Endothelial cell of umbilical vein (primary cell): Measurements from ENCODE around the gene SNED1. TPM values are rescaled to one million over a fixed set of nuclear protein-coding genes. Genes with fewer than 3 reads are reported as not detected.

ENCODE experiments used
- BruUV-seq: library from RNA; stranded (reverse); fragments of 400-500 nt; replicated peaks from 2 replicates; lab custom pipeline; 2021; lab: Mats Ljungman, UMichigan
- CTCF ChIA-PET: fragments of 300-600, 350-600 bp; sonication (Branson Sonifier 250); formaldehyde crosslinking; loops from one replicate; lab custom pipeline; 2021; ENCODE audit warnings: antibody characterized with exemption, inconsistent platforms; lab: Charles Lee
- POLR2A ChIA-PET: fragments of 300-600, 350-600 bp; sonication (Branson Sonifier 250); formaldehyde crosslinking; loops from one replicate; lab custom pipeline; 2021; ENCODE audit warnings: antibody characterized with exemption, inconsistent platforms; lab: Charles Lee
- DNase-seq: peaks from one replicate; pipeline ENCODE4 v3.0.0-alpha.2; 2011; ENCODE audit warnings: low read depth, low spot score
- FAIRE-seq: peaks from 2 replicates; lab custom pipeline; 2011; peaks lifted over from hg19 to GRCh38; lab: Jason Lieb, UNC
- H2AFZ ChIP-seq: 2 replicates; pipeline ENCODE4 v1.6.0; 2012; ENCODE audit warnings: low read depth, low read length, control low read depth, inconsistent platforms
- H3K27ac ChIP-seq: 2 replicates; pipeline ENCODE4 v1.5.1; 2011; ENCODE audit warnings: low read depth, mild to moderate bottlenecking, control low read depth, low read length, moderate library complexity; ENCODE audit not compliant: insufficient read depth
- H3K27me3 ChIP-seq, 2 experiments: 2 replicates each; pipeline versions ENCODE4 v1.6.0 to v1.6.1; 2011; ENCODE audit warnings: low read length in 2 of 2, mixed read lengths in 1 of 2; ENCODE audit not compliant: control insufficient read depth in 2 of 2, insufficient read depth in 2 of 2
- H3K36me3 ChIP-seq, 2 experiments: 2 replicates in 1 of 2; 3 replicates in 1 of 2; pipeline ENCODE4 v1.5.1; 2011; ENCODE audit warnings: low read length in 2 of 2, mild to moderate bottlenecking in 1 of 2, moderate library complexity in 1 of 2; ENCODE audit not compliant: control insufficient read depth in 2 of 2, insufficient read depth in 2 of 2; ENCODE audit errors: extremely low read depth in 1 of 2
- H3K4me1 ChIP-seq: 3 replicates; pipeline ENCODE4 v1.5.1; 2011; ENCODE audit warnings: mild to moderate bottlenecking, low read length; ENCODE audit not compliant: control insufficient read depth, insufficient read depth; ENCODE audit errors: extremely low read depth
- H3K4me2 ChIP-seq: 2 replicates; pipeline ENCODE4 v1.6.1; 2011; ENCODE audit warnings: low read length, control low read depth, mixed read lengths; ENCODE audit not compliant: insufficient read depth
- H3K4me3 ChIP-seq, 3 experiments: fragments of 200-600 bp in 1 of 3; sonication (generic), shearing (Covaris generic) in 1 of 3; replicated peaks in 1 of 3; 2 replicates each; pipeline ENCODE4 v1.5.1; 2011 to 2016; ENCODE audit warnings: control low read depth in 3 of 3, low read length in 3 of 3, mild to moderate bottlenecking in 2 of 3, inconsistent platforms in 1 of 3, low read depth in 1 of 3, moderate library complexity in 1 of 3; ENCODE audit not compliant: insufficient read depth in 1 of 3
- H3K79me2 ChIP-seq: 2 replicates; pipeline ENCODE4 v1.6.0; 2012; ENCODE audit warnings: low read length, inconsistent platforms; ENCODE audit not compliant: control insufficient read depth, insufficient read depth
- H3K9ac ChIP-seq: replicated peaks from 2 replicates; pipeline ENCODE3; 2011; ENCODE audit warnings: low read length, control low read depth; ENCODE audit not compliant: insufficient read depth; ENCODE audit errors: extremely low read depth
- H3K9me1 ChIP-seq: replicated peaks from 3 replicates; pipeline ENCODE4 v1.6.0; 2011; ENCODE audit warnings: mild to moderate bottlenecking, low read length; ENCODE audit not compliant: control insufficient read depth, insufficient read depth; ENCODE audit errors: extremely low read depth
- H3K9me3 ChIP-seq: replicated peaks from 2 replicates; pipeline ENCODE4 v1.5.1; 2012; ENCODE audit warnings: low read length, inconsistent platforms; ENCODE audit not compliant: control insufficient read depth, insufficient read depth
- H4K20me1 ChIP-seq: replicated peaks from 2 replicates; pipeline ENCODE3; 2011; ENCODE audit warnings: mild to moderate bottlenecking, low read length; ENCODE audit not compliant: control insufficient read depth, insufficient read depth; ENCODE audit errors: extremely low read depth
- CTCF ChIP-seq, 2 donors: IDR thresholded peaks; 1 replicate in 1 of 2; 2 replicates in 1 of 2; pipeline ENCODE4 v1.5.1; 2011; ENCODE audit warnings: low read length in 2 of 2, mild to moderate bottlenecking in 2 of 2, moderate library complexity in 2 of 2, control low read depth in 1 of 2, inconsistent platforms in 1 of 2, low read depth in 1 of 2; ENCODE audit not compliant: insufficient read depth in 1 of 2; ENCODE audit errors: extremely low read depth in 1 of 2
- EZH2 ChIP-seq: IDR thresholded peaks from 2 replicates; pipeline ENCODE4 v1.6.1; 2012; ENCODE audit warnings: borderline replicate concordance, low read depth, mild to moderate bottlenecking, moderate library complexity, low read length, inconsistent platforms; ENCODE audit not compliant: severe bottlenecking
- FOS ChIP-seq: IDR thresholded peaks from 2 replicates; pipeline ENCODE4 v1.6.1; 2011; ENCODE audit warnings: mild to moderate bottlenecking, low read length, moderate library complexity, borderline replicate concordance; ENCODE audit not compliant: insufficient read depth
- GATA2 ChIP-seq: IDR thresholded peaks from 2 replicates; pipeline ENCODE4 v1.7.0; 2011; ENCODE audit warnings: low read depth, mild to moderate bottlenecking, moderate library complexity, mixed read lengths, low read length; ENCODE audit not compliant: insufficient read length, insufficient read depth
- JUN ChIP-seq: IDR thresholded peaks from 2 replicates; pipeline ENCODE4 v1.6.1; 2011; ENCODE audit warnings: borderline replicate concordance, low read depth; ENCODE audit not compliant: insufficient read length, insufficient read depth
- MYC ChIP-seq: IDR thresholded peaks from one replicate; pipeline ENCODE4 v1.6.1; 2011; ENCODE audit warnings: mild to moderate bottlenecking, low read depth, low read length
- POLR2A ChIP-seq: IDR thresholded peaks from 2 replicates; pipeline ENCODE4 v1.6.1; 2012; ENCODE audit warnings: low read depth, mild to moderate bottlenecking, control low read depth, low read length
- POLR2AphosphoS5 ChIP-seq: IDR thresholded peaks from 2 replicates; pipeline ENCODE4 v1.6.1; 2012; ENCODE audit warnings: low read depth, mild to moderate bottlenecking, control low read depth, low read length, moderate library complexity; ENCODE audit not compliant: insufficient read depth
- dilution Hi-C: fragments of 300-500 bp; cut with MboI; formaldehyde crosslinking; loops from one replicate; pipeline ENCODE4 v1.15.0; 2019; ENCODE audit warnings: low sequenced_read_pairs; ENCODE audit not compliant: extremely low pct_ligation_motif_present
- intact Hi-C: fragments of 100-400 bp; cut with micrococcal nuclease; formaldehyde crosslinking; loops from one replicate; pipeline ENCODE4 v1.10.0; 2022
- polyA plus RNA-seq, 4 experiments: library from polyadenylated mRNA; depleted of rRNA in 3 of 4; stranded (reverse) in 3 of 4; unstranded in 1 of 4; fragments of >200 nt; gene quantifications; 2 replicates each; pipeline versions ENCODE4 v1.2.1 to v1.2.3, GENCODE V29; 2011 to 2012; ENCODE audit warnings: missing spikeins in 1 of 4
- total RNA-seq: library from RNA; stranded (reverse); gene quantifications from 2 replicates; pipeline ENCODE4 v1.2.3, GENCODE V29; 2021
- TF ChIP-seq, protein P1 (sequence below): IDR thresholded peaks from 2 replicates; pipeline ENCODE4 v1.6.1; 2011; ENCODE audit not compliant: insufficient read depth, insufficient read length

The SNED1 gene
- total and polyA plus RNA-seq, 2 donors (not counting 3 experiments of a cell fraction or from before 2014, with no cell fraction given), result 14.1 to 17.2 TPM

- no peak overlapping the region for H2AFZ ChIP-seq
- ChIA-PET POLR2A (no interaction called here), CTCF (interaction anchor here (1.5 to 3.1 kb wide), 2 partner anchors 9 to 86 kb away, joined by 8 to 15 read pairs; no protein-coding TSS in a partner anchor)
- DNase-seq (no peak), FAIRE-seq (no peak)
- BruUV-seq, result no TSS peak
- H3K27ac ChIP-seq, result no peak overlapping the region
- no peaks in the 10 kb centered on the region for H3K4me1 ChIP-seq
- intact Hi-C loops (no loop called here), dilution Hi-C loops (no loop called here)
- H3K9me3 ChIP-seq, result no peaks in the 10 kb centered on the region
- no peak overlapping the region for H3K4me2 ChIP-seq
- no peak overlapping the region for H3K9ac ChIP-seq
- H3K4me3 ChIP-seq, result no peak overlapping the region
- no peak for TF ChIP-seq FOS
- TF ChIP-seq EZH2, result no peak
- TF ChIP-seq POLR2AphosphoS5, result no peak
- TF ChIP-seq JUN, result no peak
- H3K79me2 ChIP-seq, result no peaks in the 10 kb centered on the region
- no peaks in the 10 kb centered on the region for H3K9me1 ChIP-seq
- H4K20me1 ChIP-seq, result no peaks in the 10 kb centered on the region
- no peaks in the 10 kb centered on the region for H3K27me3 ChIP-seq
- no peaks in the 10 kb centered on the region for H3K36me3 ChIP-seq
Measured at GRCh38 chr2:241068942-241069810, 70.8 kb downstream of the SNED1 start.

DNA sequence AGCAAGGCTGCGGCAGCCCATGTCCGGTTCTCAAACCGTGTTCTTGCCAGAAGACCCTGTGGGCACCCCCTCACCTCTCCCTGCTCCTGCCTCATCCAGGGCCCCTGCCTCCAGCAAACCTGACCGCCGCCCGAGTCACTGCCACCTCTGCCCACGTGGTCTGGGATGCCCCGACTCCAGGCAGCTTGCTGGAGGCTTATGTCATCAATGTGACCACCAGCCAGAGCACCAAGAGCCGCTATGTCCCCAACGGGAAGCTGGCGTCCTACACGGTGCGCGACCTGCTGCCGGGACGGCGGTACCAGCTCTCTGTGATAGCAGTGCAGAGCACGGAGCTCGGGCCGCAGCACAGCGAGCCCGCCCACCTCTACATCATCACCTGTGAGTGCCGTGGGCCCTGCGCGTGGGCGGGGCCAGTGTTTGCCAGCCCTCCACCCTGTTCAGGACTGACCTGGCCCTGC is 71.4 kb downstream of the SNED1 start:
- CTCF ChIA-PET, result interaction anchor here (1.5 kb wide), 1 partner anchor 8 kb away, joined by 8 read pairs; no protein-coding TSS in a partner anchor
- no peaks in the 10 kb centered on the region for H3K79me2 ChIP-seq

More for the DNA sequence above, 71.4 kb downstream of the SNED1 start:
- no peak overlapping the region for H2AFZ ChIP-seq
- no peaks in the 10 kb centered on the region for H3K36me3 ChIP-seq
- POLR2A ChIA-PET, result no interaction called here
- TF ChIP-seq POLR2A (no peak), MYC (no peak), GATA2 (no peak), POLR2AphosphoS5 (no peak), CTCF (IDR thresholded peaks at IDR 0.05; ENCODE audit: extremely low read depth in 1 of 2, insufficient read depth in 1 of 2, low read depth in 1 of 2, low read length in 2 of 2) (no peak), EZH2 (no peak), JUN (no peak), FOS (no peak)
- TF ChIP-seq, protein P1, sequence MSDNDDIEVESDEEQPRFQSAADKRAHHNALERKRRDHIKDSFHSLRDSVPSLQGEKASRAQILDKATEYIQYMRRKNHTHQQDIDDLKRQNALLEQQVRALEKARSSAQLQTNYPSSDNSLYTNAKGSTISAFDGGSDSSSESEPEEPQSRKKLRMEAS, result no peak
- FAIRE-seq (no peak), DNase-seq (no peak)
- no peak overlapping the region for H3K4me2 ChIP-seq
- dilution Hi-C loops (no loop called here), intact Hi-C loops (loop anchor here (10.0 kb wide), 1 partner anchor 155 kb away; no protein-coding TSS in a partner anchor)
- no peak overlapping the region for H3K4me3 ChIP-seq
- no peaks in the 10 kb centered on the region for H3K27me3 ChIP-seq
- no peaks in the 10 kb centered on the region for H4K20me1 ChIP-seq
- no peaks in the 10 kb centered on the region for H3K4me1 ChIP-seq
- H3K9me1 ChIP-seq, result no peaks in the 10 kb centered on the region
- H3K9ac ChIP-seq, result no peak overlapping the region
- BruUV-seq, result no TSS peak
- H3K27ac ChIP-seq, result no peak overlapping the region
- no peaks in the 10 kb centered on the region for H3K9me3 ChIP-seq
